Stimulated activated CD4-positive, alpha-beta T cell treated with anti-CD3 and anti-CD28 coated beads, Interleukin-2, amount 100 ng/mL, for 48 hours (primary cell): Measurements from ENCODE around the gene SCYGR3.

Source experiments
- DNase-seq, 2 donors: peaks; one replicate each; pipeline ENCODE4 v3.0.0-alpha.2; 2020

The SCYGR3 gene, protein sequence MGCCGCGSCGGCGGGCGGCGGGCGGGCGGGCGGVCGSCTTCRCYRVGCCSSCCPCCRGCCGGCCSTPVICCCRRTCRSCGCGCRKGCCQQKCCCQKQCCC

DNA sequence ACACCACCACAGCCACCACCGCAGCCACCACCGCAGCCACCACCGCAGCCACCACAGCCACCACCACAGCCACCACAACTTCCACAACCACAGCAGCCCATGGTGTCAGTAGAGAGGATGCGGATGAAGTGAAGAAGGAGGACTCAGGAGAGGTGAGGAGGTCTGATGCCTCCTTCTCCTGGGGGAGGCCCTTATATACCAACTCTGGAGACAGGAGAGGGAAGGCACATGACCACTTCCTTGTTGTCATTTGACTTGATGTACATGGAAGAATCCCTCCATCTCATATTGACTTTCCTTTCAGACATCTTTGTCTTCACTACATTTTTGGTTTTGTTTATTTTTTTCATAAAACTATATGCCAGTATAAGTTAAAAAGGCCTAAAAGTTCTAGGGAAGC is at the start of gene SCYGR3:
Gene SCYGR3 (minus strand): TSS at position 101 of the 400 bp plus-strand sequence. CDS start 0 bp downstream, at position 101.
- no peak for DNase-seq

DNA sequence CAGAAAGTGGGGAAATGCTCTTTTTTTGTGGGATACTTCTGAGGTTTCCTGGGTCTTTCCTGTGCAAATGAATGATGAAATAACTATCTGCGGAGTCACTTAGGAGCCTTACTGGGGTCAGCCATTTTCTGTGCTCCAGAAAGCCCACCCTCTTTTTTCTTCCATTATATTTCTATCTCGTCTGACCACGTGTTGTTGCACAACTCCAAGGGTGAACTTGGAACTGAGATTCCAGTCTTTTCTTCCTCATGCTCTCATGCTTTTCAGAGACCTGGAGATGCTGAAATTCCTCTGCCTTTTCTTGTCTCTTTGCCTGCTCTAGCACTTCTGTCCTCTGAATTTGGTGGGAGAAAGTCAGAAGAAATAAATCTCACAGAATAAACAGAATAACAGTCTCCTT is 47.2 kb upstream of the SCYGR3 start:
- DNase-seq = no peak

DNA sequence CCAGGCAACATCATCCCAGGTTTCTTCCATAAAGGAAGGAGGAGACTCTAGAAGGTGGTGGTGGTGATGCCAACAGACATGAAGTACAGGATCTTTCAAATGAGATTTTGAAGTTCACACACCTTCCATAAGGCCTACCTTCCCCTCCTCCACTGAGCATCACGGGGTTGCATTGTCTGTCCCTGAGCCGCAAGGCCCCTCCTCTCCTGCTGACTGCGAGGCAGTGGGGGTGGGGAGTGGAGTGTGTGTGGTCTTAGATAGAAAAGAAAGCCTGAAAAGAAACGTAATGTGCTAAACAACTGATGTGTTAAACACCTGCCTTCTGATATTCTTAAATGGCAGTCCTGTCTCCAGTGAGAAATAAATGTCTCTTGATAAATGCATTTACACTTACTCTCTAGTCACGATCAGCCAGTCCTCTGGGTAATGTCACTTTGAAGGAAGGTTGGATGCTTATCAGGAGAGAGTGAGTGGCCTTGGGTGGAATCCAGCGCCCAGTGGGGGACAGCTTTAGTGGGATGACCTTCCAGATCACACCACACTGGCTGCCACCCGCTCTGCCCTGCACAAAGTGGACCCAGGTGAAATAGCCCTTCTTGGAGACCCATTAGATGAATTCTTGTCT is 46.5 kb upstream of the SCYGR3 start:
- DNase-seq = no peak

- DNase-seq = no peak
Observed at GRCh38 chr2:227657199-227657845, 42.7 kb upstream of the SCYGR3 start.

DNA sequence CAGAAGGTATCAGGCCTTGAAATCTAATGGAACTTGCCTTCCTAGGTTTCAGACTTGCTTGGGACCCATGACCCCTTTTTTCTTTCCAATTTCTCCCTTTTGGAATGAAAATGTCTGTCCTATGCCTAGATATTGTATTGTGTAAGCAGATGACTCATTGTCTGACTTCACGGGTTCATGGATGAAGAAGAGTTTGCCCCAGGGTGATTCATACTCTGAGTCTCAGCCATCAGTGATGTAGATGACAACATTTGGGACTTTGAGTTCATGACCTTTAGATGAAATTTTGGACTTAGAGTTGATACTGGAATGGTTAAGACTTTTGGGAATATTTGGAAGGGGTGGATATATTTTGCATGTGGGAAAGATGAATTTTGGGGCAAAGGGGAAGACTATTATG is 40.8 kb upstream of the SCYGR3 start:
- DNase-seq = no peak

GRCh38 chr2:227654426-227654825 is 39.8 kb upstream of the SCYGR3 start:
- DNase-seq = no peak

DNA sequence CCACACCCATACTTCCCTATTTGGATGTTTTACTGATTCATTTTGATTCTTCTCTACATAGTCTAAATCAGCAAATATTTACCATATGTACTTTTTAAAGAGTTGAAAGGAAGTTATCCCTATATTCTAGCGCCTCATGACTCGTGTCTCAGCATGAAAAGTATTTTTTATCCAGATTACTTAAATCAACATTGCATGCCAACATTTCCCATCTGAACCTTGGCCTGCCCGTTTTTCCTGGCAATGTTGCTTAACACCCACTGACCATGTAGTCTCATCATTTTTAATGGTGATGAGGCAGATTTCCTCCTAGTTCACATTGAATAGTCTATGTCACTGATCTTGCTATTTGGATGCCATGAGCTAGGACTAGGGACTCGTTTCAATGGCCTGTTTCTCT is 38.8 kb upstream of the SCYGR3 start:
- DNase-seq = no peak

GRCh38 chr2:227643990-227644551 is 29.4 kb upstream of the SCYGR3 start:
- DNase-seq = no peak

- DNase-seq = no peak
Observed at GRCh38 chr2:227642656-227643055, 28.0 kb upstream of the SCYGR3 start.

DNA sequence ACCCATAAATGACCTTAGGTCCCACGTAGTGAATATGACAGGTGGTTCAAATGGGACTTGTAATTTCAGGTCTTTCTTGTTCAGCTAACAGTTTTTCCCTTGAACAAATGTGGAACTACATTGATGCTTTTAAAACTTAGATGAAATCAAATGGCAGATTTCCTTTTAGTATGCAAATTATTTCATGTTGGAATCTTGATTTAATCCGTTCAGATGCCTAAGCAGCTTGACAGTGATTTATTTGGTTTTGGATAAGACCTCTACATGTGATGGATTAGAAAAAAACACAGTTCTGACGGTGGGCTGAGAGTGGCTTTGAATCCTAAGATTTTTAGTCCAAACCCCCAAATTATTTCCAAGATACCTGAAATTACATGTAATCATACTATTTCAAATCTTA is 19.6 kb upstream of the SCYGR3 start:
- no peak for DNase-seq

DNA sequence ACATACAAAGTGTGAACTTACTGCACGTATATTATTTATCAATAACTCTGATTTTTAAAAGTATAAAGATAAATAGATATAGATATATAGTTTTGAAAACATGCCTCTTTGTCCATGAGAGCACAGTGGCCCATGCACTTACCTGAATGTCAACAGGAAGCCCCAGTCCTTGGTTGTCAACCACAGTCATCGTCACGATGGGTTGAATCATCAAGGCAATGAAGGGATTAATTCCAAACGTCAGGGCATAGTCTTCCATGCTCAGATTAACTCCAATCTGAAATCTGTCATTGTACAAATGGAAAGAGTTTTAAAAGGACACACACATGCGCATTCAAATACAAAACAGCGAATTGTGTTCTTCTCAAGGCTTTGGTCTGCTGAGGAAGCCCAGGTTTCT is 18.2 kb upstream of the SCYGR3 start:
- no peak for DNase-seq

- no peak for DNase-seq
Observed at GRCh38 chr2:227630322-227630721, 15.7 kb upstream of the SCYGR3 start.

DNA sequence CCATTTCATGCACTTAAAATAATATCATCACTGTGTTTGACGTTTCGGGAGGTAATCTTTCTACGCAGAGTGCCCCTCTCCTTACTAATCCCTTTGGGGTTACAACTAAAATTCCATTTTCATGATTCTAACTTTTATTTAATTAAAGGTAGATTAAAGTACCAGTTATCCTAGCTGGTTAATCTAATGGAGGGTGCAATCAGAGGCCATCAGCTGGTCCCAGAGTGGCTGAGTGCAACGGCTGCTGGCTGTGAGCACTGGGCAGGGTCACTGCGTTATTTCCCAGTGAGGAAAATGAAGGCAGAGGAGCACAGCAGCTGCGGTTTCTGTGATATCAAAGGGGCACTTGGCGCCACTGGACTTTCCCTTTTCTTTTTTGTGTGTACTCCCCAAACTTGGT is 14.8 kb upstream of the SCYGR3 start:
- DNase-seq = no peak

DNA sequence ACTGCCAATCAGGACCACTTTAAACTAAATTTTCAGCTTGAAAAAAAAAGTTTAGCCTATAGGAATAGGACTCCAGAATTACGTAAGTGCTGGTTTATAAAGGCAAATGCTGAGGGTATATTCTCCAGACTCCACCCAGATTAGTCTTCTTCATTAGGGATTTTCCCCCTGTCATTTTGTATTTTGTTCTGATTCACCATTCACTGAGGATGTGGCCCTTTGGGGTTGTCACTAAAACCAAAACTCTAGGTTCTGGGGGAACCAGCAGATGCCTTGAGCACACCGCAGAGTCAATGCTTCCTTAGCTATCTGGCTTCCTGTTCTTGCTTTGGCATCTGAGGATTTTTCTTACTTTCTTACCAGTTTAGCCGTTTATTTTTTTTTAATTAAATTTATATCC is 13.1 kb upstream of the SCYGR3 start:
- DNase-seq = no peak

DNA sequence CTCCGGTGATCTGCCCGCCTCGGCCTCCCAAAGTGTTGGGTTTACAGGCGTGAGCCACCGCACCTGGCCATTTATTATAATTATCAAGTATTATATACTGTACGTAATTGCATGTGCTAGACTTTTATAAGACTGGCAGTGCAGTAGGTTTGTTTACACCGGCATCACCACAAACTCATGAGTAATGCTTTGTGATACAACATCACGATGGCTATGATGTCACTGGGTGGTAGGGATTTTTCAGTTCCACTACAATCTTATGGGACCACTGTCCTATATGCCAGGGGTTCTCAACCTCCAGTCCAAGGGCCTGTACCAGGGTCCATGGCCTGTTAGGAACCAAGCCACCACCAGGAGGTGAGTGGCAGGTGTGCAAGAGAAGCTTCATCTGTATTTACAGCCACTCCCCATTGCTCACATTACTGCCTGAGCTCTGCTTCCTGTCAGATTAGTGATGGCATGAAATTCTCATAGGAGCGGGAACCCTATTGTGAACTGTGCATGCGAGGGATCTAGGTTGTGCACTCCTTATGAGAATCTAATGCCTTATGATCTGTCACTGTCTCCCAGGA is 12.0 kb upstream of the SCYGR3 start:
- DNase-seq = no peak

GRCh38 chr2:227625420-227625819 is 10.8 kb upstream of the SCYGR3 start:
- DNase-seq = no peak

GRCh38 chr2:227623226-227623625 is 8.6 kb upstream of the SCYGR3 start:
- no peak for DNase-seq

- DNase-seq = no peak
Observed at GRCh38 chr2:227617316-227618230, 2.9 kb upstream of the SCYGR3 start, which contains the start of gene SCYGR4. Gene SCYGR4 (plus strand): TSS chr2:227617498. CDS start chr2:227617498, 0 bp downstream.

- DNase-seq = no peak
Observed at GRCh38 chr2:227616631-227617030, 2.0 kb upstream of the SCYGR3 start.

GRCh38 chr2:227615906-227616305 is 1.3 kb upstream of the SCYGR3 start:
- no peak for DNase-seq

- DNase-seq = no peak
Observed at GRCh38 chr2:227615181-227615580, 541 bp upstream of the SCYGR3 start.

- no peak for DNase-seq
Observed at GRCh38 chr2:227614246-227614645, 394 bp downstream of the SCYGR3 start.

DNA sequence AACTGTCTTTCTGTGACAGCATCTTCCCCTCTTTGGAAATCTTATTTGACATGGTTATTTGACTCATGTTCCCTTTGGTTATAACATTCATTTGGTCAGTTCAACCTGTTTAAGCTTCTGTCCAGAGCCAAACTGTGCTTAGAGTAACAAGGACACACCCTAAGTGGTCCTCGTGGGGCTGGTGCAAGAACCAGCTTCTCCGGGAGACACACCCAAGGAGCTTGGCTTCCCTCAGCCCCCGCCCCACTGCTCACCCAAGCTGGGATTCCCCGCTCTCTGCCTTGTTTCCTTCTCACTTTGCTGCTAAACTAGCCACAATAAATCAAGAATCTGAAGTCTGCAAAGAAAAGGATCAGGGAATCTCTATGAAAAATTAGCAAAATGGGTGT is 1.4 kb downstream of the SCYGR3 start:
- DNase-seq = no peak
